GM19193 (cell line): ENCODE results near the gene RACK1.

Experiments
- POLR2A ChIP-seq: IDR thresholded peaks from 4 replicates; pipeline ENCODE4 v1.6.1; 2011; ENCODE audit not compliant: insufficient read depth, insufficient read length; ENCODE audit errors: extremely low read depth

The RACK1 gene

DNA sequence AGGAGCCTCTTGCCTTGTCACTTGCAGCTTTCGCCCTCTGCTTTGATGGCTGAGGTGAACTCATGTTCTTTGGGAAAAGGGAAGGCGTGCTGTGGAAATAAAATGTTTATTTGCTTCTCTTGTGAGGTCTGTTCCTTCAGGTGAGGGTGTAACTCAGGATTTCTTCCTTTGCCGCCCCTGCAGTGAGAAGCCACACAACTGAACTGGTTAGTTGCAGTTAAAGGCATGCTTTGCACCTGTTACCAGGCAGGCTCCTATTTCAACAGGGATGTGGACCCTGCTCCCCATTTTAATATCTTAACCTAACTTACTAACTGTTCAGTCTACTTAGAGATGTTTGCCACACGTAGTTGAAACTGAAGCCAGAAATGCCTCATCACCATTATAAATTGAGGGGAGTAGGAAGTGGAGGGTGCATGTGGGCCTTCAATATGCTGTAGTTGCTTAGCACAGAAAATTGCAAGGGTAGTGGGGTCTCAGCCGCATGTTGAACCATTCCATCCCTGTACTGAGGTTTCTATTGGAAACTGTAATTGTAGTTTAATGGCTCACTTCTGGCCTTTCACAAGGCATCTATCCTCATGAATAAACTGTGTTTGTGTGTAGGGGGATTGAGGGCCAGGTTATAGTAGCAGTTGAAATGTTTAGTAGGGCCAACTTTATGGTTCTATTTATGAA is 7.9 kb downstream of the RACK1 start:
- TF ChIP-seq POLR2A = peak; percentile 13

DNA sequence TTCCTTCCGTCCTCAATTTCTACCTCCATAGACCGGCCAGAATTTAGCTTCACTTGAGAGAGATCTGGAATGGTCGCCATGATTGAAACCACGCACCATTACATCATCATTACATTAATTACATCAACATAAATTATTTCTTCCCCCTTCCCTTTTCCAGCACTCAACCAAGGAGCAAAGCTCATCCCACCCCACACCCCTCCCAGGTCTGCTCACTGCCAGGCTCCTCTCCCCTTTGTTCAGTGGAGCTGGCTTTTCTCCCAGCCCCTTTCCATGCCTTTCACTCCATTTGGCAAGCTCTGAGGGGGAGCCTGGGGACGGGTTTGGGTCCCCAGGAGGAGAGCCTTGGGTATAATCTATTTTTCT is 8.4 kb downstream of the RACK1 start:
- TF ChIP-seq POLR2A = no peak

- peak; percentile 38 for TF ChIP-seq POLR2A
Measured at GRCh38 chr5:181234455-181235306, 9.0 kb downstream of the RACK1 start.

DNA sequence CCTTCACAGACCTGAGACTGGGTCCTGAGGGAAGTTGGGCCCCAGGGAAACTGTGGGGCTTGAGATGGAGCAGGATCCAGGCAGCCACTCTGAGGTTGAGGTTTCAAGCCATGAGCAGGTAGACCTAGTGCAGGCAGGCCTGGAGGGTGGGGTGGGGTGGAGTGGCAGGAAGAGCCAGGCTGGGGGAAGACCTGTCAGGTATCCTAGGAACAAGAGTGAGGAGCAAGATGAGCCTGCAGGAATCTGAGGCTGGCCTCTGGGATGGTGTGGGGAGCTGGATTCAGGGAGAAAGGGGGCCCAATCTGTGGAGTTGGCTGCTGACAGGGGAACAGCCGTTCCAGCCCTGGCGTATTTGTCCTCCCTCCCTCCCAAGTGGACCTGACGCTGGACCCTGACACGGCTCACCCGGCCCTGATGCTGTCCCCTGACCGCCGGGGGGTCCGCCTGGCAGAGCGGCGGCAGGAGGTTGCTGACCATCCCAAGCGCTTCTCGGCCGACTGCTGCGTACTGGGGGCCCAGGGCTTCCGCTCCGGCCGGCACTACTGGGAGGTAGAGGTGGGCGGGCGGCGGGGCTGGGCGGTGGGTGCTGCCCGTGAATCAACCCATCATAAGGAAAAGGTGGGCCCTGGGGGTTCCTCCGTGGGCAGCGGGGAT is 9.8 kb downstream of the RACK1 start:
- peak; percentile 1 for TF ChIP-seq POLR2A

GRCh38 chr5:181233088-181233800 is 10.5 kb downstream of the RACK1 start:
- no peak for TF ChIP-seq POLR2A

DNA sequence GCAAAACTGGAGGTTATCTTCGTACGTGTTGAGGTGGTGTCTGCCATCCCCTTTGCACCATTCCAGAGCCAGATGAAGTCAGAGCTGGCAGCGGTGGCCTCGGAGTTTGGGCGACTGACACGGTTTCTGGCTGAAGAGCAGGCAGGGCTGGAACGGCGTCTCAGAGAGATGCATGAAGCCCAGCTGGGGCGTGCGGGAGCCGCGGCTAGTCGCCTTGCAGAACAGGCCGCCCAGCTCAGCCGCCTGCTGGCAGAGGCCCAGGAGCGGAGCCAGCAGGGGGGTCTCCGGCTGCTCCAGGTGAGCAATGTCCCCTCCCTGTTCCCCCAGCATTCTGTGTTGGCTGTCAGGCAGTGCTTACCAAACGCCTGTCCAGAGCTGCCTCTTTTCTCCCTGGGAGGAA is 11.1 kb downstream of the RACK1 start:
- TF ChIP-seq POLR2A = no peak

- TF ChIP-seq POLR2A = no peak
Measured at GRCh38 chr5:181231432-181231831, 12.3 kb downstream of the RACK1 start.

- TF ChIP-seq POLR2A = no peak
Measured at GRCh38 chr5:181230551-181230950, 13.2 kb downstream of the RACK1 start.

DNA sequence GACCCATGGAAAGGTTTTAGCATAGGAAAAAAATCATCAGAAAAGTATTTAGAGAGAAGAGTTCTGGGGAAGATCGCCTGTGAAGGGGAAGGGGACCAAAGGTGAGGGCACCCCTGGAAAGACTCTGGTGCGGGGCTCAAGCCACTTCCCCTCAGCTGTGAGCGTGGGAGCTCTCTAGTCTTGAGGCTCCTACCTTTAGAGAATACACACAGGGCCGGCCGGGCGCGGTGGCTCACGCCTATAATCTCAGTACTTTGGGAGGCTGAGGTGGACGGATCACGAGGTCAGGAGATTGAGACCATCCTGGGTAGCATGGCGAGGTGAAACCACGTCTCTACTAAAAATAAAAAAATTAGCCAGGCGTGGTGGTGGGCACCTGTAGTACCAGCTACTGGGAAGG is 13.7 kb downstream of the RACK1 start:
- TF ChIP-seq POLR2A = no peak

- no peak for TF ChIP-seq POLR2A
Measured at GRCh38 chr5:181224390-181225229, 19.1 kb downstream of the RACK1 start.

DNA sequence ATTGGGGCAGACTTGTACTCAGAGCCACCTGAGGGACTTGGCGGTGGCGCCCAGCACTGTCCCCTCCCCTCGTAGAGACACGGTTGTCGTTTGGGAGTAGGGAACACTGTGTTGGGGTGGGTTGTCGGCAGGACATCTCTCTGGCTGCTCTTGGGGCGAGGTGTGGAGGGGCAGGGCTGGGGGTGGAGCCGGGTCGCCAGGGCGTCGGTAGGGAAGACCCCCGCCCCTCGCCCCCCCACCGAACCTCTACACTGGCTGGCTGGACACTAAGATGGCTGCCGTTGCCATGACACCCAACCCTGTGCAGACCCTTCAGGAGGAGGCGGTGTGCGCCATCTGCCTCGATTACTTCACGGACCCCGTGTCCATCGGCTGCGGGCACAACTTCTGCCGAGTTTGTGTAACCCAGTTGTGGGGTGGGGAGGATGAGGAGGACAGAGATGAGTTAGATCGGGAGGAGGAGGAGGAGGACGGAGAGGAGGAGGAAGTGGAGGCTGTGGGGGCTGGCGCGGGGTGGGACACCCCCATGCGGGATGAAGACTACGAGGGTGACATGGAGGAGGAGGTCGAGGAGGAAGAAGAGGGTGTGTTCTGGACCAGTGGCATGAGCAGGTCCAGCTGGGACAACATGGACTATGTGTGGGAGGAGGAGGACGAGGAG is 19.8 kb downstream of the RACK1 start:
- TF ChIP-seq POLR2A = no peak

- TF ChIP-seq POLR2A = peak; percentile 96
Measured at GRCh38 chr5:181223058-181223728, 20.5 kb downstream of the RACK1 start, which contains the start of gene TRIM41. TRIM41 (plus strand) TSS chr5:181223281; CDS start chr5:181224000, 719 bp downstream.

DNA sequence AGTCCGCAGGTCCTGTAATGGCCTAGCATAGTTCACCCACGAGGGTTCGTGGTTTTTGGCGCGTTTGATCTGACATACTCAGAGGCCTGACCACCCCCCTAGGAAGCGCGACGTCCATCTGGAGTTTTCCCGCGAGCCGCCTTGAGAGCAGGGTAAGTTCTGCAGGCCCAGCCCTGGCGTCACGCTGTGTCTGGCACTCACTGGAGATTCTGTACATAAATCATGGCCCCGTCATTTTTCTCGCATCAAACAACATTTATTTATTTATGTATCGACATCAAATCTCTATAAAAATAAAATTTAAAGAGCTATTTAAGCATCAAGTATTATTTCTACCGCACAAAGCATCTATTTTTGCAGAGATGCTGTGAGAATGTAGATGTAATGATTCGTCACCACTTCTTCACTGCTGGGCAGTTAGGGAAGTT is 21.1 kb downstream of the RACK1 start:
- no peak for TF ChIP-seq POLR2A
